Esophagus squamous epithelium (tissue), 4 donors: ENCODE measurements around the gene TBR1.

Experiments
- CTCF ChIP-seq, 6 experiments: fragments of 450-650 bp in 4 of 6; fragments of 200-600 bp in 2 of 6; sonication (generic) in 2 of 6; IDR thresholded peaks; one replicate each; pipeline ENCODE4 v1.5.1; 2016 to 2019; ENCODE audit warnings: antibody characterized with exemption in 6 of 6, mild to moderate bottlenecking in 4 of 6, moderate library complexity in 4 of 6
- POLR2A ChIP-seq, 4 donors: fragments of 450-650 bp; IDR thresholded peaks; one replicate each; pipeline ENCODE4 v1.6.1; 2017; ENCODE audit warnings: antibody characterized with exemption in 4 of 4, mild to moderate bottlenecking in 4 of 4, moderate library complexity in 3 of 4

GRCh38 chr2:161406316-161406715, 9.8 kb upstream of the TBR1 start:
- TF ChIP-seq POLR2A (IDR thresholded peaks at IDR 0.05) (no peak), CTCF (IDR thresholded peaks at IDR 0.05) (no peak)
